ENCODE results near the gene MERTK.

- TF ChIP-seq, protein P1, sequence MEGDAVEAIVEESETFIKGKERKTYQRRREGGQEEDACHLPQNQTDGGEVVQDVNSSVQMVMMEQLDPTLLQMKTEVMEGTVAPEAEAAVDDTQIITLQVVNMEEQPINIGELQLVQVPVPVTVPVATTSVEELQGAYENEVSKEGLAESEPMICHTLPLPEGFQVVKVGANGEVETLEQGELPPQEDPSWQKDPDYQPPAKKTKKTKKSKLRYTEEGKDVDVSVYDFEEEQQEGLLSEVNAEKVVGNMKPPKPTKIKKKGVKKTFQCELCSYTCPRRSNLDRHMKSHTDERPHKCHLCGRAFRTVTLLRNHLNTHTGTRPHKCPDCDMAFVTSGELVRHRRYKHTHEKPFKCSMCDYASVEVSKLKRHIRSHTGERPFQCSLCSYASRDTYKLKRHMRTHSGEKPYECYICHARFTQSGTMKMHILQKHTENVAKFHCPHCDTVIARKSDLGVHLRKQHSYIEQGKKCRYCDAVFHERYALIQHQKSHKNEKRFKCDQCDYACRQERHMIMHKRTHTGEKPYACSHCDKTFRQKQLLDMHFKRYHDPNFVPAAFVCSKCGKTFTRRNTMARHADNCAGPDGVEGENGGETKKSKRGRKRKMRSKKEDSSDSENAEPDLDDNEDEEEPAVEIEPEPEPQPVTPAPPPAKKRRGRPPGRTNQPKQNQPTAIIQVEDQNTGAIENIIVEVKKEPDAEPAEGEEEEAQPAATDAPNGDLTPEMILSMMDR (IDR thresholded peaks at IDR 0.05): no peak
- TF ChIP-seq JUND (IDR thresholded peaks at IDR 0.05): no peak
- no peak for TF ChIP-seq FOXJ3 (CRISPR knock-in tag; IDR thresholded peaks at IDR 0.05)
- TF ChIP-seq EZH2phosphoT487 (IDR thresholded peaks at IDR 0.05; ENCODE audit: borderline replicate concordance, low read depth): no peak
- TF ChIP-seq POLR2AphosphoS5 (IDR thresholded peaks at IDR 0.05; ENCODE audit: low read depth, low read length): no peak
- no peak for TF ChIP-seq RCOR1 (IDR thresholded peaks at IDR 0.05; ENCODE audit: low read length)
- TF ChIP-seq, protein P2, sequence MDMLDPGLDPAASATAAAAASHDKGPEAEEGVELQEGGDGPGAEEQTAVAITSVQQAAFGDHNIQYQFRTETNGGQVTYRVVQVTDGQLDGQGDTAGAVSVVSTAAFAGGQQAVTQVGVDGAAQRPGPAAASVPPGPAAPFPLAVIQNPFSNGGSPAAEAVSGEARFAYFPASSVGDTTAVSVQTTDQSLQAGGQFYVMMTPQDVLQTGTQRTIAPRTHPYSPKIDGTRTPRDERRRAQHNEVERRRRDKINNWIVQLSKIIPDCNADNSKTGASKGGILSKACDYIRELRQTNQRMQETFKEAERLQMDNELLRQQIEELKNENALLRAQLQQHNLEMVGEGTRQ (IDR thresholded peaks at IDR 0.05; ENCODE audit: borderline replicate concordance, low read depth, low read length): no peak
- no peak for TF ChIP-seq MAX (IDR thresholded peaks at IDR 0.05; ENCODE audit: low read depth)
- TF ChIP-seq, protein P3, sequence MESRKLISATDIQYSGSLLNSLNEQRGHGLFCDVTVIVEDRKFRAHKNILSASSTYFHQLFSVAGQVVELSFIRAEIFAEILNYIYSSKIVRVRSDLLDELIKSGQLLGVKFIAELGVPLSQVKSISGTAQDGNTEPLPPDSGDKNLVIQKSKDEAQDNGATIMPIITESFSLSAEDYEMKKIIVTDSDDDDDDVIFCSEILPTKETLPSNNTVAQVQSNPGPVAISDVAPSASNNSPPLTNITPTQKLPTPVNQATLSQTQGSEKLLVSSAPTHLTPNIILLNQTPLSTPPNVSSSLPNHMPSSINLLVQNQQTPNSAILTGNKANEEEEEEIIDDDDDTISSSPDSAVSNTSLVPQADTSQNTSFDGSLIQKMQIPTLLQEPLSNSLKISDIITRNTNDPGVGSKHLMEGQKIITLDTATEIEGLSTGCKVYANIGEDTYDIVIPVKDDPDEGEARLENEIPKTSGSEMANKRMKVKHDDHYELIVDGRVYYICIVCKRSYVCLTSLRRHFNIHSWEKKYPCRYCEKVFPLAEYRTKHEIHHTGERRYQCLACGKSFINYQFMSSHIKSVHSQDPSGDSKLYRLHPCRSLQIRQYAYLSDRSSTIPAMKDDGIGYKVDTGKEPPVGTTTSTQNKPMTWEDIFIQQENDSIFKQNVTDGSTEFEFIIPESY (IDR thresholded peaks at IDR 0.05; ENCODE audit: borderline replicate concordance, low read depth): no peak
- TF ChIP-seq MXI1 (IDR thresholded peaks at IDR 0.05; ENCODE audit: low read depth, low read length): no peak
Measured at GRCh38 chr2:111948832-111949231, 50.4 kb downstream of the MERTK start.

Data from SK-N-SH (cell line).